Right lobe of liver (tissue), 6 donors: ENCODE data around the gene RALGAPA2. TPM values are rescaled to one million over a fixed set of nuclear protein-coding genes. Genes with fewer than 3 reads are reported as not detected.

Source experiments
- ATAC-seq, 4 donors: fragments of 200-7000 bp; cut with Tn5 transposase; one replicate each; pipeline ENCODE4 v1.9.1; 2020; ENCODE audit warnings: mild to moderate bottlenecking in 4 of 4, moderate library complexity in 4 of 4
- DNase-seq, 3 donors: peaks; one replicate each; pipeline ENCODE4 v3.0.0-alpha.2; 2020
- H3K27ac ChIP-seq, 3 donors: fragments of 200-600 bp; one replicate each; pipeline ENCODE4 v1.8.0; 2022
- H3K27me3 ChIP-seq, 2 donors: fragments of 200-600 bp; one replicate each; pipeline ENCODE4 v1.8.0; 2022
- H3K36me3 ChIP-seq, 4 donors: fragments of 200-600 bp; sonication (generic) in 1 of 4; one replicate each; pipeline versions ENCODE4 v1.5.1 to v1.8.0; 2017 to 2022; ENCODE audit warnings: control low read depth in 1 of 4
- H3K4me1 ChIP-seq, 4 donors: fragments of 200-600 bp; sonication (generic) in 1 of 4; one replicate each; pipeline versions ENCODE4 v1.5.1 to v1.8.0; 2017 to 2022; ENCODE audit warnings: control low read depth in 1 of 4
- H3K4me3 ChIP-seq, 3 donors: fragments of 200-600 bp; one replicate each; pipeline ENCODE4 v1.8.0; 2022
- H3K9me3 ChIP-seq, 4 donors: fragments of 200-600 bp; sonication (generic) in 1 of 4; one replicate each; pipeline versions ENCODE4 v1.5.1 to v1.8.0; 2017 to 2022; ENCODE audit warnings: control low read depth in 1 of 4
- CTCF ChIP-seq, 4 donors: fragments of 200-600 bp in 3 of 4; fragments of 450-650 bp in 1 of 4; IDR thresholded peaks; one replicate each; pipeline versions ENCODE4 v1.5.1 to v1.8.0; 2016 to 2022; ENCODE audit warnings: antibody characterized with exemption in 4 of 4, mild to moderate bottlenecking in 2 of 4
- POLR2A ChIP-seq: fragments of 450-650 bp; IDR thresholded peaks from one replicate; pipeline ENCODE4 v1.6.1; 2017; ENCODE audit warnings: antibody characterized with exemption, mild to moderate bottlenecking
- WGBS: methylation state at CpG from one replicate; pipeline ENCODE4 v1.1.6; 2018; ENCODE audit warnings: low coverage, low lambda C conversion rate; ENCODE audit not compliant: insufficient coverage; ENCODE audit errors: missing lambda C conversion rate; 5-methylcytosine and 5-hydroxymethylcytosine counted together
- intact Hi-C, 2 donors: fragments of 100-400 bp; cut with DNase I; formaldehyde crosslinking; loops; one replicate each; pipeline versions ENCODE4 v1.11.2 to v1.14.1; 2022
- total RNA-seq, 6 experiments: library from RNA; depleted of rRNA in 2 of 6; stranded (reverse); fragments of >200 nt in 2 of 6; fragmentation: NEBNext Ultra II Directional in 3 of 6; extraction: Animal tissue kit (Norgen Biotek cat#: 25700) in 3 of 6; gene quantifications; one replicate each; pipeline versions ENCODE4 v1.1.0 to v1.2.4, GENCODE V29; 2016 to 2023
- donor health status: DM: no; HTN: yes; CAD: no.
- donor health status: DM: no; HTN: no; CAD: no.
- donor health status: DM: no; HTN: no; CAD: no.
- donor health status: DM: no; HTN: yes; CAD: no.
- donor health status: DM: no; HTN: yes; CAD: no.

RALGAPA2 gene
- total RNA-seq, 6 experiments from 2014 or later = 38.3 to 76.7 (median 62.7) TPM

GRCh38 chr20:20567712-20568111, 144.7 kb downstream of the RALGAPA2 start:
- no peak for TF ChIP-seq CTCF (IDR thresholded peaks at IDR 0.05)
- TF ChIP-seq POLR2A = no peak
- no peak for ATAC-seq
- H3K4me3 ChIP-seq = no peak overlapping the region
- H3K27ac ChIP-seq = no peak overlapping the region
- intact Hi-C loops = loop anchor here in 1 of 2 donors (10.0 kb wide), 1 partner anchor 203 kb away; the partner anchor contains the start of gene INSM1
- peaks cover 0 to 10% (median 0%) of the 10 kb centered on the region in 4 donors for H3K4me1 ChIP-seq
- no peaks in the 10 kb centered on the region for H3K27me3 ChIP-seq
- peaks cover 0 to 35% (median 16%) of the 10 kb centered on the region in 4 donors for H3K36me3 ChIP-seq
- no peaks in the 10 kb centered on the region for H3K9me3 ChIP-seq
- DNase-seq = no peak
- WGBS = 97% methylated on average over 4 of the region's 4 CpGs

- DNase-seq = no peak
- intact Hi-C loops = loop anchor here in 1 of 2 donors (10.0 kb wide), 1 partner anchor 202 kb away; the partner anchor contains the start of gene INSM1
- peak; percentile 44 to 69 (median 54) for ATAC-seq
- 26% methylated on average over 1 of the region's 1 CpG for WGBS
- no peak overlapping the region for H3K4me3 ChIP-seq
- peaks cover 0 to 10% (median 0%) of the 10 kb centered on the region in 4 donors for H3K4me1 ChIP-seq
- peaks cover 0 to 26% (median 12%) of the 10 kb centered on the region in 4 donors for H3K36me3 ChIP-seq
- TF ChIP-seq POLR2A = no peak
- no peak for TF ChIP-seq CTCF (IDR thresholded peaks at IDR 0.05)
- no peaks in the 10 kb centered on the region for H3K27me3 ChIP-seq
- no peak overlapping the region for H3K27ac ChIP-seq
- no peaks in the 10 kb centered on the region for H3K9me3 ChIP-seq
Observed at GRCh38 chr20:20566516-20566915, 145.9 kb downstream of the RALGAPA2 start.

- Histone ChIP-seq H3K4me1 (peaks cover 0 to 10% (median 0%) of the 10 kb centered on the region in 4 donors), H3K9me3 (no peaks in the 10 kb centered on the region), H3K27ac (no peak overlapping the region), H3K27me3 (no peaks in the 10 kb centered on the region), H3K4me3 (no peak overlapping the region), H3K36me3 (peaks cover 0 to 14% (median 4%) of the 10 kb centered on the region in 4 donors)
- DNase-seq (no peak), ATAC-seq (no peak)
- intact Hi-C loops = loop anchor here in 1 of 2 donors (10.0 kb wide), 1 partner anchor 199 kb away; the partner anchor contains the start of gene INSM1
- TF ChIP-seq CTCF (IDR thresholded peaks at IDR 0.05) = no peak
- no peak for TF ChIP-seq POLR2A
Observed at GRCh38 chr20:20564279-20564678, 148.2 kb downstream of the RALGAPA2 start.

GRCh38 chr20:20562507-20562906, 149.9 kb downstream of the RALGAPA2 start:
- WGBS = 98% methylated on average over 4 of the region's 4 CpGs
- Histone ChIP-seq H3K9me3 (no peaks in the 10 kb centered on the region), H3K4me3 (no peak overlapping the region), H3K4me1 (peaks cover 0 to 10% (median 0%) of the 10 kb centered on the region in 4 donors), H3K27ac (no peak overlapping the region), H3K36me3 (peaks cover 0 to 14% (median 4%) of the 10 kb centered on the region in 4 donors), H3K27me3 (no peaks in the 10 kb centered on the region)
- intact Hi-C loops = loop anchor here in 1 of 2 donors (10.0 kb wide), 1 partner anchor 198 kb away; the partner anchor contains the start of gene INSM1
- no peak for TF ChIP-seq POLR2A
- no peak for TF ChIP-seq CTCF (IDR thresholded peaks at IDR 0.05)
- ATAC-seq (no peak), DNase-seq (no peak)

- ATAC-seq (no peak), DNase-seq (no peak)
- no peak overlapping the region for H3K27ac ChIP-seq
- H3K36me3 ChIP-seq = peaks cover 0 to 14% (median 4%) of the 10 kb centered on the region in 4 donors
- no peaks in the 10 kb centered on the region for H3K9me3 ChIP-seq
- H3K27me3 ChIP-seq = no peaks in the 10 kb centered on the region
- H3K4me1 ChIP-seq = peaks cover 0 to 7% (median 0%) of the 10 kb centered on the region in 4 donors
- intact Hi-C loops = loop anchor here in 1 of 2 donors (10.0 kb wide), 1 partner anchor 197 kb away; the partner anchor contains the start of gene INSM1
- H3K4me3 ChIP-seq = no peak overlapping the region
- TF ChIP-seq POLR2A = no peak
- no peak for TF ChIP-seq CTCF (IDR thresholded peaks at IDR 0.05)
Observed at GRCh38 chr20:20561841-20562240, 150.6 kb downstream of the RALGAPA2 start.
